ENCODE results near the gene FCGR1A. TPM values are rescaled to one million over a fixed set of nuclear protein-coding genes. Genes with fewer than 3 reads are reported as not detected.
"Not testable (repeated sequence)": the region's sequence is repeated elsewhere in the genome, so short reads cannot be mapped to it uniquely, and the experiment has no call there.

FCGR1A gene
- total RNA-seq, 1 donor from 2014 or later: not detected

- DNase-seq (ENCODE audit: low read depth): not testable (repeated sequence)
These were observed 50.0 kb downstream of the FCGR1A start for GRCh38 chr1:149832316-149833126.

DNA sequence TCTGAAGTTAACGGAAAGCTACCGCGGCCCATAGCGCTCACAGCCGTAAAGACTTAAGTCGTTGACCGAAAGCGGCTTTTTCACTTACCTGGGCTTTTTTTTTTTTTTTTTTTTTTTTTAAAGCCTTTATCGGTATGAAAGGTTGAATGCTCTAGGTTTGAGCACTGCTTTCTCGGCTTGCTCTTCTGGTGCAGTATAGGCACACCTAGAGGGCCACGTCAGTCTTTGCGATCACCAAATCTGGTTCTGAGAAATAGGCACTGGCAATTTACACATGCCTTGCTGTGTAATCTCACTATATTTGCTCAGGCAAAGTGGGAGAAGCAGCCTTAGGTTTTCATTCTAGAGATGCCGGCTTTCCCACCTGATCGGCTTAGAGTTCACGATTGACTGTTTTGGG, 50.6 kb downstream of the FCGR1A start:
- DNase-seq (ENCODE audit: low read depth): not testable (repeated sequence)

GRCh38 chr1:149841149-149841548, 58.7 kb downstream of the FCGR1A start:
- not testable (repeated sequence) for DNase-seq (ENCODE audit: low read depth)

Other genes with a start within 250 kb of the FCGR1A start
- gene PPIAL4C, start 198.8 kb upstream of the FCGR1A start, total RNA-seq: not detected in 2 replicates
- gene BOLA1, start 116.9 kb downstream of the FCGR1A start, total RNA-seq: 9.7 and 11.0 TPM in 2 replicates
- gene SV2A, start 135.2 kb downstream of the FCGR1A start, total RNA-seq: 1.6 and 1.7 TPM in 2 replicates
- 10.2 and 20.0 TPM in 2 replicates for gene SF3B4, start 145.1 kb downstream of the FCGR1A start, total RNA-seq
- 5.6 and 7.3 TPM in 2 replicates for gene MTMR11, start 154.2 kb downstream of the FCGR1A start, total RNA-seq
- 11.3 and 29.5 TPM in 2 replicates for gene OTUD7B, start 228.0 kb downstream of the FCGR1A start, total RNA-seq

Measured in renal cortical epithelial cell (primary cell).